Measurements from ENCODE around the gene TENM4. TPM values are rescaled to one million over a fixed set of nuclear protein-coding genes. Genes with fewer than 3 reads are reported as not detected.

Gene TENM4
- polyA plus RNA-seq, 1 of the 3 experiments (the other 2 are of a cell fraction) = 16.7 TPM

DNA sequence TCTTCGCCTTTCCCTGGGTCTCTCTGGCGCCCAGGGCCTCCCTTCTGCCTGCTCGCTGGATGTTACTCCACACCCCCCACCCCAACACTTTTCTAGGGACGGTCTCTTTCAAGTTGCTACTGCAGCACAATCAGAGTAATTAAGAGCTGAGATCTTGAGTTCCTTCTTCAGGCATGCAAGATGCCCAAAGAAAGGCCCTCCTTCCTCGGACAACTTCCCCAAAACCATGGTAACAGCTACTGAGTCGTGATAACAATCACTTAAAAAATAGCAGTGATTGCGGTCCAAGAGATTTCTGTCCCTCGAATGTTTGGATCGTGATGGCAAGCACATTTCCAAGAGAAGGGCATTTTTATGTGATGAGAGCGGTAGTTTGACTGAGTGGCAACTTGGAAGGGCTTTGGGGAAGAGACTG is 638 bp upstream of the TENM4 start:
- Histone ChIP-seq H2AFZ (ENCODE audit: low read depth) (peak overlapping the region; percentile 86), H3K9me3 (no peaks in the 10 kb centered on the region), H3K79me2 (ENCODE audit: insufficient read depth) (peaks cover 41% of the 10 kb centered on the region), H3K27ac (ENCODE audit: low read depth in 2 of 2, low read length in 1 of 2) (peak overlapping the region in 1 of 2 experiments; percentile 91; a peak in 2 of 4 replicates), H3K4me2 (peak overlapping the region; percentile 99), H3K27me3 (ENCODE audit: insufficient read depth) (no peaks in the 10 kb centered on the region), H3K4me1 (ENCODE audit: control insufficient read depth in 1 of 2, insufficient read depth in 2 of 2, low read depth in 1 of 2, low read length in 1 of 2) (peaks cover 9 to 22% of the 10 kb centered on the region in 2 experiments; a peak in 2 of 4 replicates), H4K20me1 (ENCODE audit: insufficient read depth) (no peaks in the 10 kb centered on the region; the same call in 1 of the 2 replicates), H3K9me2 (no peaks in the 10 kb centered on the region), H3K9ac (peak overlapping the region; percentile 86; the same call in 1 of the 2 replicates), H3K4me3 (ENCODE audit: low read depth in 2 of 2, low read length in 1 of 2) (peak overlapping the region; percentile 91 to 92), H3K36me3 (replicated peaks in 1 of 2; ENCODE audit: control insufficient read depth in 1 of 2, insufficient read depth in 2 of 2, low read length in 1 of 2) (no peaks in the 10 kb centered on the region), H3F3A (replicated peaks; ENCODE audit: insufficient read depth) (peaks cover 16% of the 10 kb centered on the region)
- no peak for DNase-seq
- 73% methylated on average over 10 of the region's 10 CpGs for WGBS (ENCODE audit: low lambda C conversion rate)
- TF ChIP-seq SIN3A (IDR thresholded peaks at IDR 0.05; ENCODE audit: borderline replicate concordance, low read depth, low read length) = no peak
- no peak for TF ChIP-seq FOXM1 (IDR thresholded peaks at IDR 0.05; ENCODE audit: low read depth)
- no peak for TF ChIP-seq GABPA (IDR thresholded peaks at IDR 0.05; ENCODE audit: low read depth)
- TF ChIP-seq ELF1 (IDR thresholded peaks at IDR 0.05) = no peak
- TF ChIP-seq, protein P1, sequence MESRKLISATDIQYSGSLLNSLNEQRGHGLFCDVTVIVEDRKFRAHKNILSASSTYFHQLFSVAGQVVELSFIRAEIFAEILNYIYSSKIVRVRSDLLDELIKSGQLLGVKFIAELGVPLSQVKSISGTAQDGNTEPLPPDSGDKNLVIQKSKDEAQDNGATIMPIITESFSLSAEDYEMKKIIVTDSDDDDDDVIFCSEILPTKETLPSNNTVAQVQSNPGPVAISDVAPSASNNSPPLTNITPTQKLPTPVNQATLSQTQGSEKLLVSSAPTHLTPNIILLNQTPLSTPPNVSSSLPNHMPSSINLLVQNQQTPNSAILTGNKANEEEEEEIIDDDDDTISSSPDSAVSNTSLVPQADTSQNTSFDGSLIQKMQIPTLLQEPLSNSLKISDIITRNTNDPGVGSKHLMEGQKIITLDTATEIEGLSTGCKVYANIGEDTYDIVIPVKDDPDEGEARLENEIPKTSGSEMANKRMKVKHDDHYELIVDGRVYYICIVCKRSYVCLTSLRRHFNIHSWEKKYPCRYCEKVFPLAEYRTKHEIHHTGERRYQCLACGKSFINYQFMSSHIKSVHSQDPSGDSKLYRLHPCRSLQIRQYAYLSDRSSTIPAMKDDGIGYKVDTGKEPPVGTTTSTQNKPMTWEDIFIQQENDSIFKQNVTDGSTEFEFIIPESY (IDR thresholded peaks at IDR 0.05; ENCODE audit: borderline replicate concordance, low read depth) = no peak
- no peak for TF ChIP-seq MEF2A (IDR thresholded peaks at IDR 0.05; ENCODE audit: borderline replicate concordance, low read depth)
- TF ChIP-seq EZH2phosphoT487 (IDR thresholded peaks at IDR 0.05; ENCODE audit: borderline replicate concordance, low read depth) = no peak
- TF ChIP-seq TCF12 (IDR thresholded peaks at IDR 0.05) = 0 out of 2 replicates have a peak, but pooled peaks have one; percentile 12
- TF ChIP-seq, protein P2, sequence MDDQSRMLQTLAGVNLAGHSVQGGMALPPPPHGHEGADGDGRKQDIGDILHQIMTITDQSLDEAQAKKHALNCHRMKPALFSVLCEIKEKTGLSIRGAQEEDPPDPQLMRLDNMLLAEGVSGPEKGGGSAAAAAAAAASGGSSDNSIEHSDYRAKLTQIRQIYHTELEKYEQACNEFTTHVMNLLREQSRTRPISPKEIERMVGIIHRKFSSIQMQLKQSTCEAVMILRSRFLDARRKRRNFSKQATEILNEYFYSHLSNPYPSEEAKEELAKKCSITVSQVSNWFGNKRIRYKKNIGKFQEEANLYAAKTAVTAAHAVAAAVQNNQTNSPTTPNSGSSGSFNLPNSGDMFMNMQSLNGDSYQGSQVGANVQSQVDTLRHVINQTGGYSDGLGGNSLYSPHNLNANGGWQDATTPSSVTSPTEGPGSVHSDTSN (IDR thresholded peaks at IDR 0.05) = peak; percentile 14; the same call in 1 of the 2 replicates
- no peak for TF ChIP-seq YY1 (IDR thresholded peaks at IDR 0.05; ENCODE audit: low read depth)
- TF ChIP-seq RCOR1 (IDR thresholded peaks at IDR 0.05; ENCODE audit: low read length) = no peak
- 0 out of 2 replicates have a peak, but pooled peaks have one; percentile 18 for TF ChIP-seq NFIC (IDR thresholded peaks at IDR 0.05; ENCODE audit: borderline replicate concordance)
- TF ChIP-seq, protein P3, sequence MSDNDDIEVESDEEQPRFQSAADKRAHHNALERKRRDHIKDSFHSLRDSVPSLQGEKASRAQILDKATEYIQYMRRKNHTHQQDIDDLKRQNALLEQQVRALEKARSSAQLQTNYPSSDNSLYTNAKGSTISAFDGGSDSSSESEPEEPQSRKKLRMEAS (IDR thresholded peaks at IDR 0.05; ENCODE audit: low read depth) = 0 out of 2 replicates have a peak, but pooled peaks have one; percentile 35
- CTCF ChIA-PET = interaction anchor here (0.6 to 3.8 kb wide), 15 partner anchors 9 to 795 kb away, joined by 3 to 21 read pairs (median 4); no protein-coding TSS in a partner anchor
- POLR2A ChIA-PET = no interaction called here

Measured in SK-N-SH (cell line).